Measurements from ENCODE around the gene GIMAP8.
"Not testable (repeated sequence)": the region's sequence is repeated elsewhere in the genome, so short reads cannot be mapped to it uniquely, and the experiment has no call there.

Gene GIMAP8

GRCh38 chr7:150468241-150468640 is 17.8 kb downstream of the GIMAP8 start:
- DNase-seq = no peak

GRCh38 chr7:150471886-150472285 is 21.5 kb downstream of the GIMAP8 start:
- no peak for DNase-seq

- DNase-seq = no peak
These were observed 23.5 kb downstream of the GIMAP8 start for GRCh38 chr7:150473902-150474301.

GRCh38 chr7:150476285-150476684 is 25.9 kb downstream of the GIMAP8 start:
- no peak for DNase-seq

- no peak for DNase-seq
These were observed 26.6 kb downstream of the GIMAP8 start for GRCh38 chr7:150476819-150477631.

- DNase-seq = peak; percentile 27
These were observed 28.7 kb downstream of the GIMAP8 start for GRCh38 chr7:150479023-150479716.

GRCh38 chr7:150481186-150481920 is 30.9 kb downstream of the GIMAP8 start:
- DNase-seq = no peak

- DNase-seq = no peak
These were observed 31.5 kb downstream of the GIMAP8 start for GRCh38 chr7:150481922-150482321.

- DNase-seq = not testable (repeated sequence)
These were observed 33.1 kb downstream of the GIMAP8 start for GRCh38 chr7:150483514-150483913.

- DNase-seq = not testable (repeated sequence)
These were observed 33.6 kb downstream of the GIMAP8 start for GRCh38 chr7:150484071-150484470.

GRCh38 chr7:150487625-150488024 is 37.2 kb downstream of the GIMAP8 start:
- DNase-seq = no peak

GRCh38 chr7:150489782-150490181 is 39.4 kb downstream of the GIMAP8 start:
- no peak for DNase-seq

- not testable (repeated sequence) for DNase-seq
These were observed 43.0 kb downstream of the GIMAP8 start for GRCh38 chr7:150493442-150493841.

GRCh38 chr7:150502519-150502918 is 52.1 kb downstream of the GIMAP8 start:
- DNase-seq = no peak

GRCh38 chr7:150503155-150503554 is 52.7 kb downstream of the GIMAP8 start:
- no peak for DNase-seq

GRCh38 chr7:150503581-150503980 is 53.2 kb downstream of the GIMAP8 start:
- DNase-seq = no peak

- DNase-seq = no peak
These were observed 57.6 kb downstream of the GIMAP8 start for GRCh38 chr7:150507947-150508602.

GRCh38 chr7:150511048-150511447 is 60.6 kb downstream of the GIMAP8 start:
- no peak for DNase-seq

- DNase-seq = no peak
These were observed 63.3 kb downstream of the GIMAP8 start for GRCh38 chr7:150513758-150514157.

GRCh38 chr7:150514748-150515222 is 64.4 kb downstream of the GIMAP8 start, which contains the start of gene GIMAP7:
Gene GIMAP7, plus strand, starts transcription at chr7:150514872. Its CDS starts 5,103 bp downstream, at chr7:150519975.
- DNase-seq = no peak

GRCh38 chr7:150515248-150516147 is 65.1 kb downstream of the GIMAP8 start:
- DNase-seq = no peak
